Fibroblast of mammary gland (primary cell): Measurements from ENCODE around the gene ZNRF2.
"Not testable (repeated sequence)": the region's sequence is repeated elsewhere in the genome, so short reads cannot be mapped to it uniquely, and the experiment has no call there.

Experiments
- DNase-seq: peaks from one replicate; pipeline ENCODE4 v3.0.0-alpha.2; 2010; ENCODE audit warnings: low read depth
- H3K4me3 ChIP-seq: 2 replicates; pipeline ENCODE4 v1.5.1; 2011; ENCODE audit warnings: low read depth, mild to moderate bottlenecking, low read length, moderate library complexity; ENCODE audit not compliant: control insufficient read depth
- CTCF ChIP-seq: conservative IDR thresholded peaks from 2 replicates; pipeline ENCODE4 v1.5.1; 2011; ENCODE audit warnings: low read depth, low read length, inconsistent platforms; ENCODE audit not compliant: control insufficient read depth, insufficient read depth

Gene ZNRF2

GRCh38 chr7:30380294-30380693 lies 95.9 kb downstream of the ZNRF2 start:
- DNase-seq, result no peak
- TF ChIP-seq CTCF, result no peak
- H3K4me3 ChIP-seq, result no peak overlapping the region

GRCh38 chr7:30380824-30381223 lies 96.4 kb downstream of the ZNRF2 start:
- H3K4me3 ChIP-seq, result not testable (repeated sequence)

GRCh38 chr7:30382607-30383006 lies 98.2 kb downstream of the ZNRF2 start:
- no peak for DNase-seq
- TF ChIP-seq CTCF, result no peak

More at GRCh38 chr7:30380824-30381223, 96.4 kb downstream of the ZNRF2 start:
- DNase-seq, result not testable (repeated sequence)

GRCh38 chr7:30389791-30390190 lies 105.4 kb downstream of the ZNRF2 start:
- no peak for TF ChIP-seq CTCF
- no peak overlapping the region for H3K4me3 ChIP-seq
- DNase-seq, result no peak

More at GRCh38 chr7:30382607-30383006, 98.2 kb downstream of the ZNRF2 start:
- H3K4me3 ChIP-seq, result no peak overlapping the region

- TF ChIP-seq CTCF, result no peak
- H3K4me3 ChIP-seq, result no peak overlapping the region
- no peak for DNase-seq
Measured at GRCh38 chr7:30390736-30391636, 106.6 kb downstream of the ZNRF2 start.

- no peak for TF ChIP-seq CTCF
- no peak overlapping the region for H3K4me3 ChIP-seq
Measured at GRCh38 chr7:30391806-30392205, 107.4 kb downstream of the ZNRF2 start.

GRCh38 chr7:30395676-30396075 lies 111.3 kb downstream of the ZNRF2 start:
- no peak overlapping the region for H3K4me3 ChIP-seq
- no peak for TF ChIP-seq CTCF

More at GRCh38 chr7:30391806-30392205, 107.4 kb downstream of the ZNRF2 start:
- no peak for DNase-seq

More at GRCh38 chr7:30395676-30396075, 111.3 kb downstream of the ZNRF2 start:
- DNase-seq, result no peak
